GM12865 (cell line): ENCODE results near the gene TARM1.

Experiments used
- DNase-seq: peaks from one replicate; pipeline ENCODE4 v3.0.0; 2010; ENCODE audit warnings: low read depth
- H3K4me3 ChIP-seq: 2 replicates; pipeline ENCODE4 v1.5.1; 2011; ENCODE audit warnings: mild to moderate bottlenecking, low read depth, low read length, control low read depth
- CTCF ChIP-seq: IDR thresholded peaks from 2 replicates; pipeline ENCODE4 v1.5.1; 2011; ENCODE audit warnings: low read length, control low read depth, low read depth, inconsistent platforms; ENCODE audit not compliant: insufficient read depth; ENCODE audit errors: missing control alignments

The TARM1 gene

GRCh38 chr19:54021363-54021762 lies 59.8 kb downstream of the TARM1 start:
- TF ChIP-seq CTCF = no peak
- H3K4me3 ChIP-seq = no peak overlapping the region
- no peak for DNase-seq
